PC-9 (cell line): ENCODE measurements around the gene NKAIN2.

Source experiments
- EZH2 ChIP-seq: fragments of 200-600 bp; sonication (generic); IDR thresholded peaks from 2 replicates; pipeline ENCODE4 v1.8.0; 2017; ENCODE audit warnings: antibody characterized with exemption, low read depth
- TF ChIP-seq, protein P1 (sequence below): fragments of 200-600 bp; sonication (generic); conservative IDR thresholded peaks from 2 replicates; pipeline ENCODE4 v1.6.1; 2017; ENCODE audit warnings: mixed run types, antibody characterized with exemption, mild to moderate bottlenecking, moderate library complexity

DNA sequence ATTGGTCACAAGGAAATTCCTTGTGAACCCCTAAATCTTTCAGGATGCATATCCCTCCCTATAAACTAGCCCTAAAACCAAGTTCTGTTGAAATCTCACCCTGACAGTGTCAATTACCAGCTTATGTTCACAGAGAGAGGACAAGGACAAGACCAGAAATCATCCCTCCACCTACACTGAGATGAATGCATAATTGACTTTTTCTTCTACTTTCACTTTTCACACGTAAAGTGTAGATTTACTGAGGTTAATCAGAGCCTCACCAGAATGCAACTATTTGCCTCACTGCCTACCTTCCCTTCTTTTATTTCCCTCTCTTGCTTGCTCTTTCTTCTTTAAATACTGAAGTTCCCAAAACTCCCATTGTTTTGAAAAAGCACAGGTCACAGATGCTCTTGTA lies 15.3 kb upstream of the NKAIN2 start:
- TF ChIP-seq, protein P1, sequence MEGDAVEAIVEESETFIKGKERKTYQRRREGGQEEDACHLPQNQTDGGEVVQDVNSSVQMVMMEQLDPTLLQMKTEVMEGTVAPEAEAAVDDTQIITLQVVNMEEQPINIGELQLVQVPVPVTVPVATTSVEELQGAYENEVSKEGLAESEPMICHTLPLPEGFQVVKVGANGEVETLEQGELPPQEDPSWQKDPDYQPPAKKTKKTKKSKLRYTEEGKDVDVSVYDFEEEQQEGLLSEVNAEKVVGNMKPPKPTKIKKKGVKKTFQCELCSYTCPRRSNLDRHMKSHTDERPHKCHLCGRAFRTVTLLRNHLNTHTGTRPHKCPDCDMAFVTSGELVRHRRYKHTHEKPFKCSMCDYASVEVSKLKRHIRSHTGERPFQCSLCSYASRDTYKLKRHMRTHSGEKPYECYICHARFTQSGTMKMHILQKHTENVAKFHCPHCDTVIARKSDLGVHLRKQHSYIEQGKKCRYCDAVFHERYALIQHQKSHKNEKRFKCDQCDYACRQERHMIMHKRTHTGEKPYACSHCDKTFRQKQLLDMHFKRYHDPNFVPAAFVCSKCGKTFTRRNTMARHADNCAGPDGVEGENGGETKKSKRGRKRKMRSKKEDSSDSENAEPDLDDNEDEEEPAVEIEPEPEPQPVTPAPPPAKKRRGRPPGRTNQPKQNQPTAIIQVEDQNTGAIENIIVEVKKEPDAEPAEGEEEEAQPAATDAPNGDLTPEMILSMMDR: no peak
- TF ChIP-seq EZH2: no peak
